ENCODE results near the gene CKAP2L.

Gene CKAP2L

GRCh38 chr2:112725545-112726457, 38.6 kb downstream of the CKAP2L start:
- no peak for TF ChIP-seq CTCF (IDR thresholded peaks at IDR 0.05; ENCODE audit: extremely low read depth, insufficient read depth, missing control alignments)
- in situ Hi-C loops (cut with MboI; ENCODE audit: low pct_unique_long_range_greater_than_20kb, low sequenced_read_pairs, unreplicated experiment) = loop anchor here (10.0 kb wide), 1 partner anchor 101 kb away; no protein-coding TSS in a partner anchor
- peak; percentile 73 for DNase-seq (ENCODE audit: low spot score)

GRCh38 chr2:112724591-112725525, 39.6 kb downstream of the CKAP2L start:
- peak; percentile 65 for DNase-seq (ENCODE audit: low spot score)
- peak; percentile 58 for TF ChIP-seq CTCF (IDR thresholded peaks at IDR 0.05; ENCODE audit: extremely low read depth, insufficient read depth, missing control alignments)
- in situ Hi-C loops (cut with MboI; ENCODE audit: low pct_unique_long_range_greater_than_20kb, low sequenced_read_pairs, unreplicated experiment) = loop anchor here (10.0 kb wide), 1 partner anchor 100 kb away; no protein-coding TSS in a partner anchor

DNA sequence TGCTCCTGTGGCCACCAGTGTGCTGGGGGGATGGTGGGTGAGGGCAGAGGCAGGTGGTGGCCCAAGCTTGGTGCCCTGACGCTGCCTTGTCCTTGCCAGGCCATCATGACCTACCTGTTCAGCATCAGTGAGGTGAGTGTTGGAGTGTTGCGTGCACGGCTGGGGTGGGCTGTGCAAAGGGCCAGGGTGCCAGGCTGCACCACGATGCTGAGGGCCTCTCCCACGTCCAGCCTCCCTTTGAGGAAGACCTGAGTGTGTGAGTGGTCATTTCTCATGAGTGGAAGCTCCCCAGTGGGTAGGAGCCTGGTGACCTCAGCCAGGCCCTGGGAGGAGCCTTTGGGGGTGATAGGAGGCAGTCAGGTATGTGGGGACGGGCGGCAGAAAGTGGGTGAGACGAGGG, 40.4 kb downstream of the CKAP2L start:
- peak; percentile 19 for DNase-seq (ENCODE audit: low spot score)
- no peak for TF ChIP-seq CTCF (IDR thresholded peaks at IDR 0.05; ENCODE audit: extremely low read depth, insufficient read depth, missing control alignments)
- in situ Hi-C loops (cut with MboI; ENCODE audit: low pct_unique_long_range_greater_than_20kb, low sequenced_read_pairs, unreplicated experiment) = loop anchor here (10.0 kb wide), 1 partner anchor 99 kb away; no protein-coding TSS in a partner anchor

GRCh38 chr2:112723547-112723940, 40.9 kb downstream of the CKAP2L start:
- peak; percentile 20 for DNase-seq (ENCODE audit: low spot score)
- in situ Hi-C loops (cut with MboI; ENCODE audit: low pct_unique_long_range_greater_than_20kb, low sequenced_read_pairs, unreplicated experiment) = loop anchor here (10.0 kb wide), 1 partner anchor 99 kb away; no protein-coding TSS in a partner anchor
- no peak for TF ChIP-seq CTCF (IDR thresholded peaks at IDR 0.05; ENCODE audit: extremely low read depth, insufficient read depth, missing control alignments)

- no peak for DNase-seq (ENCODE audit: low spot score)
- TF ChIP-seq CTCF (IDR thresholded peaks at IDR 0.05; ENCODE audit: extremely low read depth, insufficient read depth, missing control alignments) = no peak
- in situ Hi-C loops (cut with MboI; ENCODE audit: low pct_unique_long_range_greater_than_20kb, low sequenced_read_pairs, unreplicated experiment) = loop anchor here (10.0 kb wide), 1 partner anchor 98 kb away; no protein-coding TSS in a partner anchor
Measured at GRCh38 chr2:112722816-112723546, 41.4 kb downstream of the CKAP2L start.
